ENCODE results near the gene SDK2. TPM values are rescaled to one million over a fixed set of nuclear protein-coding genes. Genes with fewer than 3 reads are reported as not detected.

Gene SDK2
- total and polyA plus RNA-seq, 9 of the 15 experiments (the other 6 are each of a cell fraction or from before 2014, with no cell fraction given), result 0.04 TPM; not detected in 8

GRCh38 chr17:73307130-73307529 is 337.1 kb downstream of the SDK2 start:
- Histone ChIP-seq H3K4me1 (replicated peaks in 1 of 2; ENCODE audit: control insufficient read depth in 2 of 2, insufficient read depth in 2 of 2, low read length in 2 of 2) (peaks cover 51 to 69% of the 10 kb centered on the region in 2 experiments), H3K9ac (ENCODE audit: insufficient read depth in 1 of 2, low read depth in 2 of 2, low read length in 2 of 2) (no peak overlapping the region), H3K27ac (ENCODE audit: extremely low read depth, low read depth, low read length) (no peak overlapping the region), H3K4me3 (no peak overlapping the region), H3K27me3 (ENCODE audit: control insufficient read depth in 2 of 2, insufficient read depth in 2 of 2, low read length in 2 of 2) (no peaks in the 10 kb centered on the region), H3K4me2 (ENCODE audit: insufficient read depth, low read length) (no peak overlapping the region), H2AFZ (ENCODE audit: low read depth, low read length) (no peak overlapping the region), H4K20me1 (replicated peaks; ENCODE audit: control insufficient read depth, insufficient read depth, low read length) (no peaks in the 10 kb centered on the region), H3K36me3 (ENCODE audit: control insufficient read depth, insufficient read depth, low read length) (peaks cover 8% of the 10 kb centered on the region; the same call in 1 of the 3 replicates), H3K79me2 (ENCODE audit: control insufficient read depth, insufficient read depth, low read length) (peaks cover 78% of the 10 kb centered on the region), H3K9me3 (replicated peaks; ENCODE audit: control insufficient read depth, insufficient read depth, low read depth, low read length) (no peaks in the 10 kb centered on the region), H3K9me1 (ENCODE audit: control insufficient read depth, insufficient read depth, low read length) (peaks cover 3% of the 10 kb centered on the region)
- intact Hi-C loops (cut with micrococcal nuclease), result no loop called here
- no peak for ATAC-seq
- POLR2A ChIA-PET, result interaction anchor here (0.7 to 1.3 kb wide), 3 partner anchors 16 to 37 kb away, joined by 3 read pairs; no protein-coding TSS in a partner anchor
- WGBS (ENCODE audit: insufficient coverage, low coverage, missing lambda C conversion rate), result 94% methylated on average over 4 of the region's 9 CpGs
- no peak for DNase-seq (ENCODE audit: extremely low read depth in 1 of 4, low spot score in 3 of 4)
- no peak for FAIRE-seq
- BruUV-seq (replicated peaks), result no TSS peak
- TF ChIP-seq ZNF174 (CRISPR knock-in tag; IDR thresholded peaks at IDR 0.05) (no peak), TBL1XR1 (IDR thresholded peaks at IDR 0.05; ENCODE audit: low read length in 2 of 2) (no peak), NFIC (IDR thresholded peaks at IDR 0.05) (0 out of 2 replicates have a peak, but pooled peaks have one; percentile 23), ELK3 (CRISPR knock-in tag; IDR thresholded peaks at IDR 0.05) (no peak), ELF2 (CRISPR knock-in tag; IDR thresholded peaks at IDR 0.05) (no peak), RERE (CRISPR knock-in tag; IDR thresholded peaks at IDR 0.05; ENCODE audit: borderline replicate concordance) (no peak), NR2C2 (CRISPR knock-in tag; IDR thresholded peaks at IDR 0.05) (no peak), NR2C2 (tag; IDR thresholded peaks at IDR 0.05) (no peak)
- CTCF ChIA-PET (ENCODE audit: low intra/inter-chr PET ratio), result interaction anchor here (0.7 kb wide), 1 partner anchor 15 kb away, joined by 4 read pairs; no protein-coding TSS in a partner anchor
- in situ Hi-C loops (cut with MboI), result no loop called here

Measured in K562 (cell line).